Activated CD4-positive, alpha-beta T cell treated with anti-CD3 and anti-CD28 coated beads, Interleukin-2, Interleukin-6, amounts not matched to agents 100 ng/mL and 50 ng/mL, durations not matched to agents 16 hours and 8 hours (primary cell): ENCODE results near the gene CDC42EP2.
"Not testable (repeated sequence)": the region's sequence is repeated elsewhere in the genome, so short reads cannot be mapped to it uniquely, and the experiment has no call there.

Experiments used
- DNase-seq: peaks from one replicate; pipeline ENCODE4 v3.0.0-alpha.2; 2020

Gene CDC42EP2

DNA sequence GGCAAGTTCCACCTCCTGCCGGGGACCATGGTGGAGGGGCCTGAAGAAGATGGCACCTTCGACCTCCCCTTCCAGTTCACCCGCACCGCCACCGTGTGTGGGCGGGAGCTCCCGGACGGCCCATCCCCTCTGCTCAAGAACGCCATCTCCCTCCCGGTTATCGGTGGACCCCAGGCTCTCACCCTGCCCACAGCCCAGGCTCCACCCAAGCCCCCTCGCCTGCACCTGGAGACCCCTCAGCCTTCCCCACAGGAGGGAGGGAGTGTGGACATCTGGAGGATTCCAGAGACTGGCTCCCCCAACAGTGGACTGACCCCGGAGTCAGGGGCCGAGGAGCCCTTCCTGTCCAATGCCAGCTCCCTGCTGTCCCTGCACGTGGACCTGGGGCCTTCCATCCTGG, 6.4 kb downstream of the CDC42EP2 start:
- no peak for DNase-seq

DNA sequence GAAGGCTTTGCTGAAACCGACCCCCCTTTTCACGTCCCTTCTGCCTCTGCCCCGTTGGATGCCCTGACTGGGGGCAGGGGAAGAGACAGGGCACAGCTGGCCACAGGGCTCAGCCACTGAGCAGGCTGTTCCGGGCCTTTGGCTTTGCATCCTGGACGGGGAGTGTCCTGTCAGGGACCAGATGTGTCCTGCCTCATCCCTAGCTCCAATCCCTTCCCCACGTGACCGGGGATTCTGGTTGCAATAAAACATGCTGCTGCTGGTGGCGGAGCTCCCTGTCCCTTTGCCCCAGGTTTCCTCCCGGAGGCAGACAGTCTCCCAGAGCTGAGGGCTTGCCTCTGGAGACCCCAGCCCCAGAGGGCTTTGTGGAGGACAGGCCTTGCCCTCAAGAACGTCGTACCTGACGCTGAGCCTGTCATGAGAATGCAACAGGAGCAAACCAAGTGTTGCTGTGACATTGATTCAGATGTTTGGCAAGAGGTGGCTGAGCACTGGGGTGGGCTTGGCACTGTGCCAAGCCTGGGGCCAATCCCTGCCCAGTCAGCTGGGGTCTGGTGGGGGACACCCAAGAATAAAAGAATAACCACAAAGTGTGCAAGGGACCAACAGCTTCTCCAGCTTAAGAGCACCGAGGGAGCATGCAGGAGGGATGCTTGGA, 7.3 kb downstream of the CDC42EP2 start:
- no peak for DNase-seq

DNA sequence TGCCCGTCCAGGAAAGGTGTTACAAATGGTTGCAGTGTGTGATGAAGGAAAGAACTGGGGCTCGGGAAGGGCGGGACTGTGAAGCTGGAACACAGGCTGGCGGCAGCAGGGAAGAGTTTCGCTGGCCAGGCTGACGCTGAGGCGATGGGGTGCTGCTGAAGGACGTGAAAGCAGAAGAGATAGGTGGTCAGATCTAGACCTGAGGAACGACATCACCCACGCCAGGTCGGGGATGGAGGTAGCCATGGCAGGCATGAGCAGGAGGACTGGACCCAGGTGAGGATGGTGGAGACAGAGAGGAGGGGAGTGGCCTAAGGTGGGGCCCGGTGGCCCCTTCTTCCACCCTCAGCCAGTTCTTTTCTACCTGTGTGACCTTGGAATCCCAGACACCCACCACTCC, 9.1 kb downstream of the CDC42EP2 start:
- DNase-seq = no peak

DNA sequence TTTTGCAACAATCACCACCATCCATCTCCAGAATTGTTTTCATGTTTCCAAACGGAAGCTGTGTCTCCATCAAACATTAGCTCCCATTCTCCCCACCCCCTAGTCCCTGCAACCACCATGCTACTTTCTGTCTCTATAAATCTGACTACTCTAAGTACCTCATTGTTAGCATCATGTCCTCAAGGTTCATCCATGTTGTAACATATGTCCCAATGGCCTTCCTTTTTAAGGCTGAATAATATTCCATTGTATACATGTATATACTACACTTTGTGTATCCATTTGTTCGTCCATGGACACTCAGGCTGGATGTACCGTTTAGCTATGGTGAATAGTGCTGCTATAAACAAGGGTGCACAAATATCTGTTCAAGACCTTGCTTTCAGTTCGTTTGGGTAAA, 10.8 kb downstream of the CDC42EP2 start:
- DNase-seq = no peak

DNA sequence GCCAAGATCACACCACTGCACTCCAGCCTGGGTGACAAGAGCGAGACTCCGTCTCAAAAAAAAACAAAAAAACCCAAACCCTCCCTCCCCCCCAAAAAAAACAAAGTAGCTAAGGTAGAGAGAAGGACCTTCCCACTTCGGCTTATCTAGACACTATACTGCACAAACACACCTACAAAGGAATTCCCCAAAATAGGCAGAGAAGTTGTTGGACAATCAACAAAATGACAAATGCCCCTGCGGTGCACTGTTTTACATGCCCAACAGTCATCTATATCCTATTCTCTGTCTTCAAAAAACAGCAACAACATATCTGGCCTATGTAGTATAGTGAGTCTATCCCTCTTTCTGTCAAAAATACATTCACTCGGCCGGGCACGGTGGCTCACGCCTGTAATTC, 12.4 kb downstream of the CDC42EP2 start:
- no peak for DNase-seq

DNA sequence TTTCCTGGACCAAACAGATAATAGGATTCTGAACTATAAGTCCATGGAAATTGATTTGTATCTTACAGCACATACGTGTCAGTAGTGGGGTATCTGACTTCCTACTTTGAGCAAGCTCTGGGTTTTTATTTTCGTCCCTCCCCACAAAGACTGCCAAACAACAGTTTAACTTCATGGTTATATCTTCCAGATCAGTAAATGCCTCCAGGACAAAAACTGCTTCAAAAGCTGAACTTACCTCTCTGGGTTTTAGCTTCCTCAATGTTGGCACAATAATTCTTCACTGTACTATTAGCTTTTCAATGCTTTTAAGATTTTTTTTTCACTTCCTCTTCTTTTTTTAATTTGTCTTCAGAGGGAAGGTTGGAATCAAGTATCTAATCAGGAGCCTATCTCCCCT, 14.8 kb downstream of the CDC42EP2 start:
- no peak for DNase-seq

DNA sequence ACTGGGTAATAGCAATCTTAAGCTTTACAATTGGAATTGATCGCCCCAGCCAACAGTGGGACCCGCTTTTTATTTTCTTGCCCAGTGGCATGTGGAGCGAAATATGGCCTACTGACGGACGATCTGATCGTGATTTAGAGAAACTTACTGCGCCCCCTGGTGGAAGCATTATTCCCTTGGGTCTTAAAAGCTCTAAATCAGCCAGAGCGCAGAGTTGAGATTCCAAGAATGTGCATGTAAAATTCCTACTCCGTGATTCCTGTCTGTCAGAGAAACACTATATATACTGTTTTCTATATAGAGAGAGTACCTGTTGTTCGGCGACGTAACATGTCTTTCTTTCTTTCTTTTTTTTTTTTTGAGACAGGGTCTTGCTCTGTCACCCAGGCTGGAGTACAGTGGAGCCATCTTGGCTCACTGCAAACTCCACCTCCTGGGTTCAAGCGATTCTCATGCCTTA, 15.3 kb downstream of the CDC42EP2 start:
- DNase-seq = peak; percentile 89

DNA sequence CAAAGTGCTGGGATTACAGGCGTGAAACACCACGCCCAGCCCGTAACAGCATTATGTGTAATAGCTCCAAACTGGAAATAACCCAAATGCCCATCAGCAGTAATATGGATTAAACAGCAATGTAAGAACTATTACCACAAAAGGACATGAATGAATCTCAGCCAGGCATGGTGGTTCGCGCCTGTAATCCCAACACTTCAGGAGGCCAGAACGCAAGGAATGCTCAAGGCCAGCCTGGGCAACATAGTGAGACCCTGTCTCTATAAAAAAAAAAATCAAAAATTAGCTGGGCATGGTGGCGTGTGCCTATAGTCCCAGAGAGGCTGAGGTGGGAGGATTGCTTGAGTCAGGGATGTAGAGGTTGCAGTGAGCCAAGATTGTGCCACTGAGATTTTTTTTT, 15.9 kb downstream of the CDC42EP2 start:
- no peak for DNase-seq

DNA sequence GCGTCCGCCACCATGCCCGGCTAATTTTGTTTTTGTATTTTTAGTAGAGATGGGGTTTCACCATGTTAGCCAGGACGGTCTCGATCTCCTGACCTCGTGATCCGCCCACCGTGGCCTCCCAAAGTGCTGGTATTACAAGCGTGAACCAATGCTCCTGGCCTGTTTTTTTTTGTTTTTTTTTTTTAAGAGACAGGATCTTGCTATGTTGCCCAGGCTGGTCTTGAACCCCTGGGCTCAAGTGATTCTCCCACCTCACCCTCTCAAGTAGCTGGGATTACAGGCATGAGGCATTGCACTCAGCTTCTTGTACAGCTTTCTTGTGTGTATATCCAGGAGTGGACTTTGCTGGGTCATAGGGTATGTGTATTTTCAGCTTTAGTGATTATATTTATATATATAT, 17.9 kb downstream of the CDC42EP2 start:
- not testable (repeated sequence) for DNase-seq

DNA sequence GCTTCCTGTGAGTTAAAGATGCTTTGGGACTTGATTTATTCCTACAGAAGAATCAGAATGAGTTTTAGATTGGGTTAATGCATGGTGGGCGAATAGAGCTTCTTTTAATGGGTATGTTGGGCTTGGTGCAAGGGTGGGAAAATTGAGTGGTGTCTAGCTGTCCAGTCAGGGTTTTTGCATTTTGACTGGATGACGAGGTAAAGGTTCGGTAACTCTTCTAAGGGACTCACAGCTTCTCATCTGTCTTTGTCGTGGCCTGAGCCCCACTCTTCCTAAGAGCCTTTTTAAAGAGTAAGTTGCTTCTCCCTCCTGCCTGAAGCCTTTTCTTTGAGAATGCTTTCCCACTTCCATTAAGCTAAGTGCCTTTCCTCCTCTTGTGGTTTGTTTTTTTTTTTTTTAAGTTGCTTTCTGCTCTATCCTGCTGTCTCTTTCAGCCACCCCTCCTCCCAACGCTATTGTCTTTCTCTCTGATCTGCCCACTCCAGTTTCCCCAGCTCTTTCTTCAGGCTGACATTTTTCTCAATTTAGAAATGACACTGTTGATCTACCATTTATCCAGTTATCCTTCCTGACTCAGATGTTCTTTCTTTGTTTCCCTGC, 20.1 kb downstream of the CDC42EP2 start:
- DNase-seq = no peak

DNA sequence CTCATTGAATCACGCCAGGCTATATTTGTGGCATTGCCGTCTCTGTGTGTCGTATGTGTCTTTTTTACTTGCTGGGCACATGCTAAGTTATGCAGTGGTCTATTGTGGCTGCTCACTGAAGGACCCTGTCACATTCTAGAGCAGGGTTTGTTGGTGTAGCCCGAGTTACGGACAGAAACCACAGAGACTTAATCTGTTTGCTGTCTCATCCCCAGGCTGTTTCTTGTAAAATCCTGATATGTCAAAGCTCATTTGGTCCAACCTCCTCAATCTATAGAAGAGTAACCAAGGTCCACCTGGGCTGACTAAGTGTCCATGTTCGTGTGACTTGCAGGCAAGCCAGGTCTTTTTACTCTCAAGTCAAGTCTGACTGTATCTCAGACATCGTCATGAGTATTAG, 24.0 kb downstream of the CDC42EP2 start:
- no peak for DNase-seq

DNA sequence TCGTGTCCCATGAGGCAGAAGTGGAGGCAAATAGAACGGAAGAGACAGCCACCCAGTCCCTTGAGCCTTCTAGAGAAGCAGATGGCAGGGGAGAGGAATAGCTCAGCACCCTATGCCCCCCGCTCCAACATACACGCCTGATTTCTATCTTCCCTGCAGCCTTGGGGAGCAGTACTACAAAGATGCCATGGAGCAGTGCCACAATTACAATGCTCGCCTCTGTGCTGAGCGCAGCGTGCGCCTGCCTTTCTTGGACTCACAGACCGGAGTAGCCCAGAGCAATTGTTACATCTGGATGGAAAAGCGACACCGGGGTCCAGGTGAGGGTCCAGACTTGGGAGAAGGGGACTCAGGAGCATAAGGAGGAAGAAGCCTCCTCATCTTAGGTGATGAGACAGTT, 25.6 kb downstream of the CDC42EP2 start:
- DNase-seq = no peak

DNA sequence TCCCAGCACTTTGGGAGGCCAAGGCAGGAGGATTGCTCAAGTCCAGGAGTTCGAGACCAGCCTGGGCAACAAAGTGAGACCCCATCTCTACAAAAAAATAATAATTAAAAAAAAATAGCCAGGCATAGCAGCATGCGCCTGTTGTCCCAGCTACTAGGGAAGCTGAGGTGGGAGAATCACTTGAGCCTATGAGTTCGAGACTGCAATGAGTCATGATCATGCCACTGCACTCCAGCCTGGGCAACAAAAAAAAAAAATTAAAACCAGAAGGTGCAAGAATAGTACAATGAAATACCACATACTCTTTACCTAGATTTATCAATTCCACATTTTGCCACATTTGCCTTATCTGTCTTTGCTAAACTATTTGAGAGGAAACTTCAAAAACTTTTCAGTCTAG, 27.2 kb downstream of the CDC42EP2 start:
- DNase-seq = no peak

DNA sequence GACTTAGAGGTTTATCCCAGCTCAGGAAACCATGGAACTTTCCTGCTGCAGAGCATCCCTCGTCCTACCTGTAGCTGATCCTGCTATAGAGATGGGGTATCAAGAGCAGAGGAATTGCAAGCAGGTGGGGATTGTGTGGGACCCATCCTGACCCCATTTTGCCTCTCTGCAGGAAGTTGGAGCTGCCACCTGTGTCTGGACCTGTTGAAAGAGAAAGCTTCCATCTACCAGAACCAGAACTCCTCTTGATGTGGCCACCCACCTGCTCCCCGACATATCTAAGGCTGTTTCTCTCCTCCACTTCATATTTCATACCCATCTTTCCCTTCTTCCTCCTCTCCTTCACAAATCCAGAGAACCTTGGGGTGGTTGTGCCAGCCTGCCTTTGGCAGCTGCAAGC, 36.8 kb downstream of the CDC42EP2 start:
- DNase-seq = no peak

DNA sequence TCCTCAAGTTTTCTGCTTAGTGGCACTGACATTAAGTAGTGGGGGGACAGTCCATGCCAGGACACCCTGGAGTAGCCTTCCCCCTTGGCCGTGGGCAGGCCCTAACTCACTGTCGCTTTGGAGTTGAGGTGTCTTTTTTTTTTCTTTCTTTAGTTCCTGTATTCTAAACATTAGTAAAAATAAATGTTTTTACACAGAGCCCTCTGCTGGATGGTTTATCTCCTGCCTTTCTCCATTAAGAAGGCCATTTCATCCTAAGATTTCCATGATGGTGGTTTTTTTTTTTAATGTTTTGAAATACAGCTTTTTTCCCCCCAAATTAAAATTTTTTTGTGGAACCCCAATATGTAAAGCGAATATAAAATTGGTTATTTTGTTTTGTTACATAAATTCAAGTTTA, 38.1 kb downstream of the CDC42EP2 start:
- DNase-seq = no peak

DNA sequence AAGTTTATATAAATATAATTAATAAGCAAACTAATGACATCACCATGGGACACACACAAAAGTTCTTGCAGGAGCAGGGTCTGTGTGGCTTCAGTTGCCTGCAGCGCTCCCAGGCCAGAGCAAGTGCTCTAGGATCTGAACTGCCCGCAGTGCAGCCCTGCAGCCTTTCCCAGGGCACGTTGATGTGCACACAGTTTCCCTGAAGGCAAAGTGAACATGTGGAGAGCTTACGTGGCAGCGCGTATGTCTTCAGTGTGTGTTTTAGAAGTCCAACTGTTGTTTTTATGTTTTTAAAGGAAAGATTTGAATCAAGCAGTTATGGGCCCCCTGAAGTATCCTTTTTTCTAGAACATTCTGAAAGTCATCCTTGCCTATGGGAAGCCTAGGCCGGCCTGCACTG, 38.7 kb downstream of the CDC42EP2 start:
- DNase-seq = no peak

DNA sequence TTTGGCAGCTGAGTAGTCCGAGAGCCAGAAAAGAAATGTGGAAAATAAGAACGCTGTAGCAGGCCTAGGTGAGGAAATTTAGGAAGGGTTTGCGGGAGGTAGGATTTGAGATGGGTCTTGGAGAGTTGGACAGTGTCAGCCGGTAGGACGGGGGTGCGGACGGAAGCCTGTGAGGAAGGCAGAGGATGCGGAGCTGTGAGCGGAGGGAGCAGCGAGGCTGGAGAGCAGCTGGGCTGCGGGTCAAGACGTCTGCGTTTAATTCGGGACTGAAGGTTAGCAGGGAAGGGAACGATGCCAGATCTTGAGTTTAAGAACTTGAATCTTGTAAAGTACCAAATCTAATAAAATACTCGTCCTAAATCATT, 39.2 kb downstream of the CDC42EP2 start:
- no peak for DNase-seq

DNA sequence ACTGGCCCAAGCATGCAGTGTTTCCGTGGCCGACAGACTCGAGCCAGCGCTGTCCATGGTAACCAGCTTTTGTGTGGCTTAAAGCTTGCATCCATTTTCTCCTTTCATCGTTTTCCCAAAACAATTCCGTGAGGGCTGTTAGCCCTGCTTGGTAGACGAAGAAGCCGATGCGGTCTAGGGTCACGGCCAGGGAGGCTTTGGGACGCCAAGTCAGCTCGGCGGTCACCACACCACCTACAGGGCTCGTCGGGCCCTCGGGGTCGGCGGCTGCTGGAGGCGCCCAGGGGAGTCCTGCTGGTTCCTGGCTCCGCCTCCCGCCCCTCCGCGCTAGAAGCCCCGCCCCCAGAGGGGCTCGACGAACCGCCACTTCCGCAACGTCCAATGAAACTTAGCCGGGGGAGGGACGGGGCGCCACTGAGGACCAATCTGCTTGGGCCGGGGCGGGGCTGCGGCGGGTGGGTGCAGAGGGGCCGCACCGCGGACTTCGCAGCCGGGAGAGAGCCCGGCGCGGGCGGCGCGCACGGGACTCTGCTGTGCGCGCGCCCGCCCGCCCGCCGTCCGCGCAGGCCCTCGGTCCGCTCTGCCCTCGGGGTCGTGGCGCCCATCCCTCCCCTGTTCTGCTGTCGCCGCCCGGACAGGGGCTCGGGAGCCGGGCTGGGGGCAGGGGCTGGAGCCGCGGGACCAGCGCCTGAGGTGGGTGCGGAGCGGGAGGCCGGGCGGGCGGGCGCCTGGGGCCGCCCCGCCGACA, 39.8 kb downstream of the CDC42EP2 start, which contains the start of gene TIGD3:
Gene TIGD3, plus strand, starts transcription at position 487 of the 748 bp plus-strand sequence. CDS start 1,058 bp downstream, outside the sequence.
- DNase-seq = peak; percentile 98

DNA sequence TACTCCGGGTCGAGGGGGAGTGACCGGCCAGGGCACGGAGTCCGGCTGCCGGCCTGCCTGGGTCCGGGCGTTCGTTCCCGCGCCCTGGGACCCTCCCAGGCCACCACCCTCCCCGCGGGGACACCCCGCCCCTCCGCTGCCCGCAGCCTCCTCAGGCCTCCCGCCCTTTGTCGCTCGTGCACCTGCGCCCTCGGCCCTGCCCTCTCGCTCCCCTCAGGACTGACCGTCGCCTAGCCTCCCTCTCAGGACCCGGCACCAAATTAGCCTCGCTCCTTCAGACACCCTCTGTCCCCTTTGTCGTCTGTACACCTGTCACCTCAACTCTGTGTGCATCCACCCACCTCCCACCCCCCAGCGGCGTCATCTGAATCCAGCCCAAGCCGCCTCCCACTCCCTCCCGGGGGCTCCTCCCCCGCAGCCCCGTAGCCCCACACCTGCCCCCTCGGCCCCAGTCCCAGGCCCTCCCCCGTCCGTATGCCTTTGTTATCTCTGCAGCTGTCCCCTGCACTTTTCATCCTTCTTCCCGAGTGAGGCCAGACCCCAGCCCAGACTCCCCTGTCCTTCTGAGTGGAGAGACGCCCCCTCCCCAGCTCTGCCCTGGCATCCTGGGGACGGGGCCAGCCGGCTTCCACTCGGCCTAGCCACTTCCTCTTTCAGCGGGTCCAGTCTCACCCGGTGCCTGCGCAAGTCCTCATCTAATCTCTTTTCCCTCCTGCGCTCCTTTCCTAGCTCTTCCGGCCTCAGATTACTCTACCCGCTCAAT, 40.5 kb downstream of the CDC42EP2 start:
- peak; percentile 37 for DNase-seq

DNA sequence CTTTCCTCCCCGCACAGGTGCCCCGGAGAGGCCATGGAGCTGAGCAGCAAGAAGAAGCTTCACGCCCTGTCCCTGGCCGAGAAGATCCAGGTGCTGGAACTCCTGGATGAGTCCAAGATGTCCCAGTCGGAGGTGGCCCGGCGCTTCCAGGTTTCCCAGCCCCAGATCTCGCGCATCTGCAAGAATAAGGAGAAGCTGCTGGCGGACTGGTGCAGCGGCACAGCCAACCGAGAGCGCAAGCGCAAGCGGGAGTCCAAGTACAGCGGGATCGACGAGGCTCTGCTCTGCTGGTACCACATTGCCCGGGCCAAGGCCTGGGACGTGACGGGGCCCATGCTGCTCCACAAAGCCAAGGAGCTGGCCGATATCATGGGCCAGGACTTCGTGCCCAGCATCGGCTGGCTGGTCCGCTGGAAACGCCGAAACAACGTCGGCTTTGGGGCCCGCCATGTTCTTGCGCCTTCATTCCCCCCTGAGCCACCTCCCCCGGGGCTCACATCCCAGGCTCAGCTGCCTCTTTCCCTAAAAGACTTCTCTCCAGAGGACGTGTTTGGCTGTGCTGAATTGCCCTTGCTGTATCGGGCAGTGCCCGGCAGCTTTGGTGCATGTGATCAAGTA, 41.2 kb downstream of the CDC42EP2 start:
- DNase-seq = no peak

DNA sequence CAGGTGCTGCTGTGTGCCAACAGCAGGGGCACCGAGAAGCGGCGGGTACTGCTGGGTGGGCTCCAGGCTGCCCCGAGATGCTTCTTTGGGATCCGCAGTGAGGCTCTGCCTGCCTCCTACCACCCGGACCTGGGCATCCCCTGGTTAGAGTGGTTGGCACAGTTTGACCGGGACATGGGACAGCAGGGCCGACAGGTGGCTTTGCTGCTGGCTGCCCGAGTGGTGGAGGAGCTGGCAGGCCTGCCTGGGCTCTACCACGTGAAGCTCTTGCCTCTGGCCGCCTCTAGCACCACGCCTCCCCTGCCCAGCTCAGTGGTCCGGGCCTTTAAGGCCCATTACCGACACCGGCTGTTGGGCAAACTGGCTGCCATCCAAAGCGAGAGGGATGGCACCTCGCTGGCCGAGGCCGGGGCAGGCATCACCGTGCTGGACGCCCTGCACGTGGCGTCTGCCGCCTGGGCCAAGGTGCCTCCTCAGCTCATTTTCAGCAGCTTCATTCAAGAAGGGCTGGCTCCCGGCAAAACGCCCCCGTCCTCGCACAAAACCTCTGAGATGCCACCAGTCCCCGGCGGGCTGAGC, 41.8 kb downstream of the CDC42EP2 start:
- no peak for DNase-seq

DNA sequence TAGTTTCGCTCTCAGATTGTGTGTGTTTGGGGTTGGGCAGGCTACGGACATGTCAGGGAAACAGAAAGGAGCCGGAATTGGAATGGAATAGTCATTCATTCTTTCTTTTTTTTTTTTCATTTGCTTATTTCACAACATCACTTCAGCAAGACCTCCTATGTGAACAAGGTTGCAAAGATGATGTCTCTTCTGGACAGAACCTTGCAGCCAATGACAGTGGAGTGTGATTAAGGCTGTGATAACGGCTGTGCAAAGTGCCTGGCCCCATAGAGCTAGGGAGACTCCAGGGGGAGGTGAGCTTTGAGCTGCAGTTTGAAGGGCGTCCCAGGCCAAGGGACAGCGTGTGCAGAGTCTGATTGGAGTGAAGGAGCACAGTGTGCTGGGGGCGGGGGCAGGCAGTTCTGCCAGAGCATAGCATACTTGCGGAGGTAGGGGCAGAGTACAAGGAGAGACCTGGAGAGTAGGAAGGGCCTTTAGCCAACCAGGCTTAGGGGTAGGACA, 43.2 kb downstream of the CDC42EP2 start:
- DNase-seq = no peak
